ENCODE results near the gene CERK.

The CERK gene

GRCh38 chr22:46690146-46690545, 47.9 kb downstream of the CERK start:
- no peak for TF ChIP-seq CTCF (IDR thresholded peaks at IDR 0.05)

GRCh38 chr22:46688949-46689348, 49.1 kb downstream of the CERK start:
- TF ChIP-seq CTCF (IDR thresholded peaks at IDR 0.05), result no peak

- no peak for TF ChIP-seq CTCF (IDR thresholded peaks at IDR 0.05)
These were observed 50.6 kb downstream of the CERK start for GRCh38 chr22:46687460-46687859.

- no peak for TF ChIP-seq CTCF (IDR thresholded peaks at IDR 0.05)
These were observed 51.0 kb downstream of the CERK start for GRCh38 chr22:46687048-46687444.

GRCh38 chr22:46686221-46687047, 51.6 kb downstream of the CERK start:
- TF ChIP-seq CTCF (IDR thresholded peaks at IDR 0.05), result no peak

- no peak for TF ChIP-seq CTCF (IDR thresholded peaks at IDR 0.05)
These were observed 53.3 kb downstream of the CERK start for GRCh38 chr22:46684706-46685105.

GRCh38 chr22:46682011-46682731, 55.9 kb downstream of the CERK start:
- TF ChIP-seq CTCF (IDR thresholded peaks at IDR 0.05), result no peak
